GM23338 (cell line): ENCODE measurements around the gene ZNF276.

Experiments
- CTCF ChIP-seq, 2 experiments: fragments of 200-600 bp in 1 of 2; sonication (generic) in 1 of 2; conservative IDR thresholded peaks; 2 replicates each; pipeline versions ENCODE4 v1.5.1 to v1.6.1; 2016 to 2017; ENCODE audit warnings: antibody characterized with exemption in 2 of 2, low read depth in 2 of 2, mild to moderate bottlenecking in 2 of 2, moderate library complexity in 1 of 2
- JUNB ChIP-seq: IDR thresholded peaks from one replicate; pipeline ENCODE4 v1.6.1; 2016; ENCODE audit warnings: antibody characterized with exemption; ENCODE audit not compliant: unreplicated experiment

GRCh38 chr16:89716916-89717687, 4.2 kb upstream of the ZNF276 start:
- TF ChIP-seq CTCF (conservative IDR thresholded peaks at IDR 0.05; ENCODE audit: low read depth in 2 of 2) (no peak), JUNB (no peak)
